ENCODE data around the gene HCFC1.

Gene HCFC1

DNA sequence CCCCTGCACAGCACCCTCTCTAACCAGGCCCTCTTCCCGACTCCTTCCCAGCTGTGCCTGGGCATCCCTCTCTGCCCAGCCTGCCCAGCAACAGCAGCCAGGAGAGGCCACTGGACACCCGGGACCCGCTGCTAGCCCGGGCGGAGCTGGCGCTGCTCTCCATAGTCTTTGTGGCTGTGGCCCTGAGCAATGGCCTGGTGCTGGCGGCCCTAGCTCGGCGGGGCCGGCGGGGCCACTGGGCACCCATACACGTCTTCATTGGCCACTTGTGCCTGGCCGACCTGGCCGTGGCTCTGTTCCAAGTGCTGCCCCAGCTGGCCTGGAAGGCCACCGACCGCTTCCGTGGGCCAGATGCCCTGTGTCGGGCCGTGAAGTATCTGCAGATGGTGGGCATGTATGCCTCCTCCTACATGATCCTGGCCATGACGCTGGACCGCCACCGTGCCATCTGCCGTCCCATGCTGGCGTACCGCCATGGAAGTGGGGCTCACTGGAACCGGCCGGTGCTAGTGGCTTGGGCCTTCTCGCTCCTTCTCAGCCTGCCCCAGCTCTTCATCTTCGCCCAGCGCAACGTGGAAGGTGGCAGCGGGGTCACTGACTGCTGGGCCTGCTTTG is 66.0 kb downstream of the HCFC1 start:
- no peak for DNase-seq (ENCODE audit: low read depth in 2 of 2)

DNA sequence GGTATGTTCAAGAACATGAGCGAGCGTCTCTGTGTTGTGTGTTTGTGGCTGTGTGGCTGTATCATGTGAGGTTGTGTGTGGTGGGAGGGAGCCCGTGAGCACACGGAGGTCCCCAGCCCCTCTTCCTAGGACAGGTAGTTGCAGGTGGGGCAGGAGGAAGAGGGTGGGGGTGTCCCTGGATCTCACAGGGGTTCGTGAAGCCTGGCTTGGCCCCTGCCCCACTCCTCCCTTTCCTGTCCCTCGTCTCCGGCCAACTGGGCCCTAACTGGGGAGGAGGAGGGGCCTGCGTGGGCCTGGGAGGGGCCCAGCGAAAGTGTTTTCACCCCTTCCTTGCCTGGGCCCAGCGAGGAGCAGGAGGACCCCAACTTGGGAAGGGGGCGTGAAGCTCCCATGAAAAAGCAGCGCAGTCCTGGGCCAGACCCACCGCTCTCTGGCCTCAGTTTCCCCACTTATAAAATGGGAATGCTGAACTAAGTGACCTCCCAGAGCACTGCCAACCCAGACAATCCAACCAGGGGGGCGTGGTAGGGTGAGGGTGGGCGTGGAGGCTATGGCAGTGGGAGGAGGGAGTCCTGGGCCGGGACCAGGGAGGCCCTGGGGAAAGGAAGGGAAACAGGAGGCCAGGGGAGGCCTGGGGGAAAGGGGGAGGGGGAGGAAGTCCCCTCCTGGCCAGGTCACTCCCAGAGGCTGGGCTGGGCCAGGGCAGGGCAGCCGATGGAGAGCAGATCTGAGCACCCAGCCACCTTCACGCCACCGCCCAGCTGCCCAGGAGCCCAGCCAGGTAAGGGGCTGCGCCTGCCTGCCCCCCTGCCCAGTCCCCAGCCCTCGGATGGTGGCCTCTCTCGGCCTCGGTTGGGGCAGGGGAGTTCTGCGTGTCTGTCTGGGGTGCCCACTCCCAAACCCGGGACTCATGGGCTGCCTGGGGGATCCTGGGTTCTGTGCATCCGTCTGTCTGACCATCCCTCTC is 67.3 kb downstream of the HCFC1 start, which contains the start of gene AVPR2:
TSS of gene AVPR2 (plus strand) at position 683 of the 967 bp plus-strand sequence. CDS start 473 bp downstream, outside the sequence.
- DNase-seq (ENCODE audit: low read depth in 2 of 2), result no peak

DNA sequence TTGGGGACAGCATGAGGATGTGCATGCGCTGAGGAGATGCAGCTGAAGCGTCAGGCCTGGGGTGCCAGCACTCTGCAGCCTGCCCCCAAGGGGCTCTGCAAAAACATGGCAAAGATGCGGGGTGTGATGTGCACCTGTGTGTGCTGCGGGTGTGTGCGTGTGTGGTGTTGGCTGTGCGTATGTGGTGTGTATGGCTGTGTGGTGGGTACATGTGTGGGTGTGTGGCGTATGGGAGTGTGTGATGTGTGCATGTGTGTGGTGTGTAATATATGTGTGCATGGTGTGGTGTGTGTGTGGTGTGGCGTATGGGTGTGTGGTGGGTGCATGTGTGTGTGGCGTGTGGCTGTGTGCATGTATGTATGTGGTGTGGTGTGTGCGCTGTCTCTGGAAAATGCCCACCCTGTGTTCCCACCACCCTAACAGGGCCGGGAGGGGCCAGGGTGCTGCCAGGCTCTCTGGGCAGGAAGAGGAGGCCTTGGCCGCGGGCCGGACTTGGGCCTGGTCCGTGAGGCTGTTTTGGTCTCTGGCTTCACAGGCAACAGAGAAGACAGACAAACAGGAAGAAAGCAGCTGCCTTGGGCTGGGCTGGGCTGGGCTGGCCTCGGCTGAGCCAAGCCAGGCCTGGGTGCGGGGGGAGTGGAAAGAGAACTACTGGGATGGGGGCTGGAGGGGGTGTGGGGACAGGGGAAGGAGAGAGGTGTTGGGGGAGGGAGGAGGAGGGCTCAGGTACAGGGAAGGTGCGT is 68.2 kb downstream of the HCFC1 start:
- no peak for DNase-seq (ENCODE audit: low read depth in 2 of 2)

DNA sequence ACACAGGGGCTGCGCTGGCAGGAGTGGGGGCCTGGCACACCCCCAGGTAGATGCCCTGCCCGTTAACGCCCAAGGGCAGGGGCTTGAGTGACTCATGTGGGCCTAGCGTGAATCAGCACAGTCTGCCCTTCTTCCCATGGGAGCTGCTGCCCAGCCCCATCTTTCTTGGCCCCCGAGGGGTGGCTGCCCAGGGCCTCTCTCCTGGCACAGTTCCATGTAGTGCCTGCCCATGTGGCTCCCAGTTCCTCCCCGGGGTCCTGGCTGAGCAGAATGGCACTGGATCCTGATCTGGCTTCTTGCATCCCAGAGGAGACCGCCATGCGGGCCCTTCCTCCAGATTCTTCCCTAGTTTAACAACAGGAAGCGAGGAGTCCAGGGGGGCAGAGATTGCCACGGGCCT is 69.2 kb downstream of the HCFC1 start:
- DNase-seq (ENCODE audit: low read depth in 2 of 2), result no peak

DNA sequence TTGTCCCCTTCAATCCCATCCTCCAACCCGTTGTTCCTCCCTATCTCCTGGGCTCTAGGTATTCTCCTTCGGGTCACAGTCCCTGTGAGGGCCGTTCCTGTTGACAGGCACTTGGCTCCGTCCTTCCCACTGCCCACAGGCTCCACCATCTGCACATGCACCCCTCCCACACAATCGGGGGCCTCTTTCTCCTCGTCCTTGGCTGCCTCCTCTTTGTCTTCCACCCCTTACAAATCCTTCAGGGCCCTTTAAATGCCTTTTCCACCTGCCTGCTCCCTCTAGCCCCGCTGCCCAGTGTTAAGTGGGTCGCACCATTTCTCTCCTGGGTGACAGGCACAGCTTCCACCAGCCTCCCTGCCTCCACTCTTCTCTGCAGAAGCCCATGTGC is 69.9 kb downstream of the HCFC1 start:
- no peak for DNase-seq (ENCODE audit: low read depth in 2 of 2)

DNA sequence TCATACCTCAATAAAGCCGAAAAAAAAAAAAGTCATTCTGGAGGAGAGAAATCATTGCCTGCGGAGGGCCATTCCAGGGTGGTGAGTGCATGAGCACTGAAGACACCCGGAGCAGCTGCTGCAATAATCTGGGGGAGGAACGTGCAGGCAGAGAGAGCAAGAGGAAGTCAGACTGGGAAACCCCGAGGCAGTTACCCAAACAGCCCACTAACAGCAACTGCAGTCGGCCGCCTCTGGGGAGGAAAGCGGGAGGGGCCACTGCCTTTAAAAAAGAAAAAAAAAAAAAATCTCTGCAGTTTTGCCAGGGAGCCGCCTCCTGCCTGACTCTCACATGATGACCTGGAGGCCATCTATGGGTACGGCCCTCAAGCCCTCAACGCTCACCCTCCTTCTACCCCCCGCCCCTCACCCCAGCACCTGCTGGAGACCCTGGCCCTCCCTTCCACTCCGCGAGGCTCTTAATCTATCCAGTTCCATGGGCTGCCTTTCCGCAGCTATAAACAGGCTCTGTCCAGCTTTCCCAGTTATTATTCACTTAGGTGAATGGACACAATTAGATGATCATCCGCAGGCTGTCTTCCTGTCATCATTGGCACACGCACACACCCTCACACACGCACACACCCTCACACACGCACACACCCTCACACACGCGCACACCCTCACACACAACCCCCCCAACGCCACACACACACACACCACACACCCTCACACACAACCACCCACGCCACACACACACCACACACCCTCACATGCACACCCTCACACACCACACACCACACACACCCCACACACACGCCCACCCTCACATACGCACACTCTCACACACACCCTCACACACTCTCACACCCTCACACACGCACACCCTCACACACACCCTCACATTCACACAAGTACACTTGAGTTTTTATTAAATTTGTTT is 70.5 kb downstream of the HCFC1 start:
- DNase-seq (ENCODE audit: low read depth in 2 of 2), result peak in 1 of 2 experiments; percentile 23

DNA sequence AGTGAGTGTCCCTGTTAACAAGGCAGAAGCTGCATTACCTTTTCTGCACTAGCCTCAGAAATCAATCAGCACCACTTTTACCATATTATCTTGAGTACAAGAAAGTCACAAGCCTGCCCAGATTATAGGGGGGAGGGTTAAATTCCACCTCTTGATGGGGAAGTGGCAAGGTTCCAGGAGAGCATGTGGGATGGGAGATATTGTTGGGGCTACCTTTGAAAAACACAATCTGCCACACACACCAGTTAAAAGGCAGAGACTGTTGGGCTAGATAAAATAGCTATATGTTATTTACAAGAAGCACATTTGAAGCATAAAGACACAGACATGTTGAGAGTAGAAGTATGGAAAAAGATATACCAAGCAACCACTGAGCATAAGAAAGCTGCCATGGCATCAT is 73.7 kb downstream of the HCFC1 start:
- DNase-seq (ENCODE audit: low read depth in 2 of 2), result no peak

All from stimulated activated CD4-positive, alpha-beta T cell treated with anti-CD3 and anti-CD28 coated beads, Interleukin-12 subunit alpha, Interleukin-12 subunit beta, amount 100 ng/mL, for 24 hours (primary cell).